Measurements from ENCODE around the gene BACH2.
"Not testable (repeated sequence)": the region's sequence is repeated elsewhere in the genome, so short reads cannot be mapped to it uniquely, and the experiment has no call there.

The BACH2 gene

GRCh38 chr6:90149280-90149679, 147.4 kb downstream of the BACH2 start:
- DNase-seq: no peak

GRCh38 chr6:90148867-90149266, 147.8 kb downstream of the BACH2 start:
- no peak for DNase-seq

- no peak for DNase-seq
Observed at GRCh38 chr6:90146921-90147649, 149.6 kb downstream of the BACH2 start.

GRCh38 chr6:90146024-90146423, 150.6 kb downstream of the BACH2 start:
- DNase-seq: no peak

- DNase-seq: no peak
Observed at GRCh38 chr6:90144928-90145555, 151.6 kb downstream of the BACH2 start.

- DNase-seq: no peak
Observed at GRCh38 chr6:90144396-90144795, 152.2 kb downstream of the BACH2 start.

GRCh38 chr6:90140683-90141082, 156.0 kb downstream of the BACH2 start:
- no peak for DNase-seq

- DNase-seq: no peak
Observed at GRCh38 chr6:90139272-90139817, 157.3 kb downstream of the BACH2 start.

GRCh38 chr6:90136837-90137568, 159.6 kb downstream of the BACH2 start:
- DNase-seq: no peak

GRCh38 chr6:90136176-90136575, 160.5 kb downstream of the BACH2 start:
- no peak for DNase-seq

GRCh38 chr6:90135667-90136066, 161.0 kb downstream of the BACH2 start:
- DNase-seq: no peak

- DNase-seq: not testable (repeated sequence)
Observed at GRCh38 chr6:90133664-90134063, 163.0 kb downstream of the BACH2 start.

- no peak for DNase-seq
Observed at GRCh38 chr6:90131614-90132423, 164.8 kb downstream of the BACH2 start.

GRCh38 chr6:90131125-90131524, 165.5 kb downstream of the BACH2 start:
- no peak for DNase-seq

GRCh38 chr6:90128687-90129086, 168.0 kb downstream of the BACH2 start:
- not testable (repeated sequence) for DNase-seq

GRCh38 chr6:90127595-90127994, 169.0 kb downstream of the BACH2 start:
- DNase-seq: no peak

GRCh38 chr6:90126839-90127238, 169.8 kb downstream of the BACH2 start:
- no peak for DNase-seq

GRCh38 chr6:90126181-90126580, 170.5 kb downstream of the BACH2 start:
- no peak for DNase-seq

GRCh38 chr6:90124874-90125510, 171.7 kb downstream of the BACH2 start:
- no peak for DNase-seq

GRCh38 chr6:90123831-90124230, 172.8 kb downstream of the BACH2 start:
- no peak for DNase-seq

- no peak for DNase-seq
Observed at GRCh38 chr6:90121982-90122381, 174.7 kb downstream of the BACH2 start.

- DNase-seq: no peak
Observed at GRCh38 chr6:90120327-90120726, 176.3 kb downstream of the BACH2 start.
